Liver (tissue), 9 donors: ENCODE results near the gene HS3ST3B1. TPM values are rescaled to one million over a fixed set of nuclear protein-coding genes. Genes with fewer than 3 reads are reported as not detected.
A peak's percentile ranks its signal among the peaks of the same experiment; 100 is the strongest.

ENCODE experiments used
- DNase-seq: peaks from one replicate; pipeline ENCODE4 v3.0.0-alpha.2; 2017; ENCODE audit warnings: low spot score
- H3K27ac ChIP-seq, 2 donors: one replicate each; pipeline ENCODE4 v1.7.0; 2013; ENCODE audit warnings: inconsistent platforms in 2 of 2, low read length in 2 of 2, control low read depth in 1 of 2, low read depth in 1 of 2, mild to moderate bottlenecking in 1 of 2
- H3K27me3 ChIP-seq, 4 donors: one replicate each; pipeline versions ENCODE4 v1.6.1 to v1.7.0; 2013; ENCODE audit warnings: low read length in 3 of 4, inconsistent platforms in 1 of 4, mild to moderate bottlenecking in 1 of 4, moderate library complexity in 1 of 4; ENCODE audit not compliant: control insufficient read depth in 4 of 4, insufficient read depth in 4 of 4
- H3K36me3 ChIP-seq, 4 donors: one replicate each; pipeline versions ENCODE4 v1.6.1 to v1.7.0; 2013; ENCODE audit warnings: low read length in 3 of 4, mild to moderate bottlenecking in 3 of 4, low read depth in 1 of 4, moderate library complexity in 1 of 4; ENCODE audit not compliant: control insufficient read depth in 4 of 4, insufficient read depth in 3 of 4
- H3K4me1 ChIP-seq, 4 donors: one replicate each; pipeline versions ENCODE4 v1.6.1 to v1.7.0; 2013; ENCODE audit warnings: low read length in 3 of 4, mild to moderate bottlenecking in 3 of 4, moderate library complexity in 1 of 4; ENCODE audit not compliant: control insufficient read depth in 4 of 4, insufficient read depth in 4 of 4
- H3K4me3 ChIP-seq, 3 donors: one replicate each; pipeline versions ENCODE4 v1.6.1 to v1.7.0; 2013; ENCODE audit warnings: low read length in 3 of 3, control low read depth in 1 of 3, low read depth in 1 of 3, mild to moderate bottlenecking in 1 of 3
- H3K9ac ChIP-seq, 2 donors: one replicate each; pipeline ENCODE4 v1.7.0; 2013; ENCODE audit warnings: low read length in 2 of 2, mild to moderate bottlenecking in 2 of 2, moderate library complexity in 2 of 2, control low read depth in 1 of 2, low read depth in 1 of 2
- H3K9me3 ChIP-seq, 4 donors: one replicate each; pipeline versions ENCODE4 v1.6.1 to v1.7.0; 2013; ENCODE audit warnings: low read length in 3 of 4; ENCODE audit not compliant: control insufficient read depth in 4 of 4
- EGR1 ChIP-seq, 2 donors: IDR thresholded peaks; 2 replicates each; pipeline ENCODE4 v1.6.1; 2016 to 2018; ENCODE audit warnings: antibody characterized with exemption in 2 of 2, low read depth in 2 of 2
- FOXA1 ChIP-seq: IDR thresholded peaks from 2 replicates; pipeline ENCODE4 v1.6.1; 2016; ENCODE audit warnings: antibody characterized with exemption
- GABPA ChIP-seq, 2 donors: IDR thresholded peaks in 1 of 2; conservative IDR thresholded peaks in 1 of 2; 2 replicates each; pipeline ENCODE4 v1.6.1; 2016; ENCODE audit warnings: antibody characterized with exemption in 2 of 2, mild to moderate bottlenecking in 1 of 2, moderate library complexity in 1 of 2
- HNF4A ChIP-seq, 2 donors: conservative IDR thresholded peaks; 2 replicates each; pipeline ENCODE4 v1.6.1; 2016; ENCODE audit warnings: antibody characterized with exemption in 2 of 2, mild to moderate bottlenecking in 2 of 2
- HNF4G ChIP-seq: IDR thresholded peaks from 2 replicates; pipeline ENCODE4 v1.6.1; 2016; ENCODE audit warnings: antibody characterized with exemption
- JUND ChIP-seq, 2 donors: IDR thresholded peaks; 2 replicates each; pipeline ENCODE4 v1.6.1; 2016; ENCODE audit warnings: antibody characterized with exemption in 2 of 2
- NR2F2 ChIP-seq: IDR thresholded peaks from 2 replicates; pipeline ENCODE4 v1.6.1; 2016; ENCODE audit warnings: antibody characterized with exemption
- RAD21 ChIP-seq, 2 donors: IDR thresholded peaks; 2 replicates each; pipeline ENCODE4 v1.6.1; 2016; ENCODE audit warnings: antibody characterized with exemption in 2 of 2, mild to moderate bottlenecking in 2 of 2
- RXRA ChIP-seq, 2 donors: IDR thresholded peaks; 2 replicates each; pipeline ENCODE4 v1.6.1; 2017 to 2018; ENCODE audit warnings: antibody characterized with exemption in 2 of 2, mild to moderate bottlenecking in 1 of 2
- SP1 ChIP-seq: IDR thresholded peaks from 2 replicates; pipeline ENCODE4 v1.6.1; 2018; ENCODE audit warnings: antibody characterized with exemption, mild to moderate bottlenecking
- TAF1 ChIP-seq: conservative IDR thresholded peaks from 2 replicates; pipeline ENCODE4 v1.6.1; 2016; ENCODE audit warnings: antibody characterized with exemption, mild to moderate bottlenecking
- YY1 ChIP-seq: IDR thresholded peaks from 2 replicates; pipeline ENCODE4 v1.6.1; 2016; ENCODE audit warnings: antibody characterized with exemption, mild to moderate bottlenecking
- WGBS: extraction: QIAGEN DNeasy Blood & Tissue Kit; methylation state at CpG from one replicate; pipeline ENCODE4 v1.1.7; 2013; 5-methylcytosine and 5-hydroxymethylcytosine counted together
- polyA plus RNA-seq, 2 donors: library from polyadenylated mRNA; stranded (reverse) in 1 of 2; unstranded in 1 of 2; fragments of 200-250 nt in 1 of 2; fragments of >200 nt in 1 of 2; fragmentation: Nextera tagmentation in 1 of 2; extraction: Ambion mirVana in 1 of 2; gene quantifications; one replicate each; pipeline versions ENCODE4 v1.2.1 to v1.2.3, GENCODE V29; 2013 to 2015
- total RNA-seq, 2 donors: library from RNA; depleted of rRNA; stranded (reverse); fragments of >200 nt; gene quantifications; one replicate each; pipeline ENCODE4 v1.2.3, GENCODE V29; 2014
- TF ChIP-seq, protein P1 (sequence below): fragments of 150-350 bp; IDR thresholded peaks from 2 replicates; pipeline ENCODE4 v1.5.1; 2017; ENCODE audit warnings: improper control_type of control experiment, low read depth, low read length; ENCODE audit not compliant: missing input control
- TF ChIP-seq, protein P2 (sequence below): IDR thresholded peaks from 2 replicates; pipeline ENCODE4 v1.6.1; 2016; ENCODE audit warnings: antibody characterized with exemption
- TF ChIP-seq, protein P3 (sequence below): IDR thresholded peaks from 2 replicates; pipeline ENCODE4 v1.6.1; 2016; ENCODE audit warnings: antibody characterized with exemption, mild to moderate bottlenecking
- TF ChIP-seq, protein P4 (sequence below): IDR thresholded peaks from 2 replicates; pipeline ENCODE4 v1.6.1; 2016; ENCODE audit warnings: antibody characterized with exemption
- TF ChIP-seq, protein P5 (sequence below): IDR thresholded peaks from 2 replicates; pipeline ENCODE4 v1.6.1; 2016; ENCODE audit warnings: antibody characterized with exemption
- donor health status: healthy.
- donor health status: healthy.
- donor health status: healthy.
- donor health status: healthy.
- donor health status: healthy.

HS3ST3B1 gene
- total and polyA plus RNA-seq, 4 donors, result 11.9 to 33.5 (median 22.4) TPM

DNA sequence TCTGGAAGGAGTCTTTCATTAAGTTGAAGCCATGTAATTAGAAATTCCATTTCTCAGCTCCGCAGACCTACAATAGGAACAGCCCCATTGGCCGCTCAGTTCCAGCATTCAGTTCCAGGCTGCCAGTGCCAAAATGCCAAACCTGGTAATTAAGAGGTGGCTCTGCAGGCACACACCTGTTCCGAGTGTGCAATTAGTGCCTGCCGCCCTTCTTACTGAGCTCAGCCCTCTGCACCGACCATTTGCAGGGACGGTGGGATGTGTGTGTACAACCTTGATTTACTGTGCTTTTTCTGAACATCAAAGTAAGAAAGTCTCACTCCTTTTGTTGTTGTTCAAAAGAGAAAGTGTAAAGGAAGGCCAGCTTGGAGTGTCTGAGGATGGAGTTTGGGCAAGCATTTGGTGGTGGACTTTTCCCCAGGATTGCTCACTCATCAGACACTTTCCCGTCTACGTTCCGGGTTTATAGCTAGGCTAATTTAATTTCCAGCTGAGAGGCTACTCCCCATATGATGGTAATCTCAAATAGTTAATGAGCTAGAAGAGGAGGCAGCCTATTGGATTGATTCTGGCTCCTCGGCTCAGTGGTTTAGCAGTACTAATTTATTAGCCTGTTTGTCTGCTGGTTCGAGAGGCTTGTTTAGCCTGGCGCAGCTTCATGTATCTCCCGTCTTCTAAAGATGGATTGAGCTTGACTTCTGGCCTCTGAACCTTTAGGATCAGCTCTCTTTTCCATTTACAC, 20.0 kb downstream of the HS3ST3B1 start (continued):
- TF ChIP-seq, protein P1, sequence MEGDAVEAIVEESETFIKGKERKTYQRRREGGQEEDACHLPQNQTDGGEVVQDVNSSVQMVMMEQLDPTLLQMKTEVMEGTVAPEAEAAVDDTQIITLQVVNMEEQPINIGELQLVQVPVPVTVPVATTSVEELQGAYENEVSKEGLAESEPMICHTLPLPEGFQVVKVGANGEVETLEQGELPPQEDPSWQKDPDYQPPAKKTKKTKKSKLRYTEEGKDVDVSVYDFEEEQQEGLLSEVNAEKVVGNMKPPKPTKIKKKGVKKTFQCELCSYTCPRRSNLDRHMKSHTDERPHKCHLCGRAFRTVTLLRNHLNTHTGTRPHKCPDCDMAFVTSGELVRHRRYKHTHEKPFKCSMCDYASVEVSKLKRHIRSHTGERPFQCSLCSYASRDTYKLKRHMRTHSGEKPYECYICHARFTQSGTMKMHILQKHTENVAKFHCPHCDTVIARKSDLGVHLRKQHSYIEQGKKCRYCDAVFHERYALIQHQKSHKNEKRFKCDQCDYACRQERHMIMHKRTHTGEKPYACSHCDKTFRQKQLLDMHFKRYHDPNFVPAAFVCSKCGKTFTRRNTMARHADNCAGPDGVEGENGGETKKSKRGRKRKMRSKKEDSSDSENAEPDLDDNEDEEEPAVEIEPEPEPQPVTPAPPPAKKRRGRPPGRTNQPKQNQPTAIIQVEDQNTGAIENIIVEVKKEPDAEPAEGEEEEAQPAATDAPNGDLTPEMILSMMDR, result no peak
- TF ChIP-seq, protein P2, sequence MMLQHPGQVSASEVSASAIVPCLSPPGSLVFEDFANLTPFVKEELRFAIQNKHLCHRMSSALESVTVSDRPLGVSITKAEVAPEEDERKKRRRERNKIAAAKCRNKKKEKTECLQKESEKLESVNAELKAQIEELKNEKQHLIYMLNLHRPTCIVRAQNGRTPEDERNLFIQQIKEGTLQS, result no peak

DNA sequence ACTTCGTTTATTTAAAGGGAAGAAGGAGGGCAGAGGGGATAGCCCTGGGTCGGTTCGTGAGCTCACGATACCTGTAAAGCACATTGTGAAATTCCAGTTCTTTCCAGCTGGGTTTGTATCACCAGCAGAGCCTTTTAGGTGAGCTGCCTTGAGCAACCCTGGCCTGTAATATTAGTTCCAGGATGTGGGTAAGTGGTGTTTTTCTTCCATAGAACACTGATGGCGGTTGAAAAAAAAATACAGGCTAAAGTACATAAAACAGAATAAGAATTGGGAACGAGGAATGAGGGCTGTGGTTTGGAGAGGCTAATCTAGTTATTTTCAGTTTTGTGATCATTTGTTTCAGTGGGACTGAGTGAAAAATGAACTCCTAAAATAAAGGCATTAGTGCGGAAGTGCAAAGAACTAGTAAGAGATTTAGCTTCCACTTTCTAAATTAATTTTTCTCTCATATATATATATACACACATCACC, 20.6 kb downstream of the HS3ST3B1 start:
- 38% methylated on average over 7 of the region's 7 CpGs for WGBS
- no peak overlapping the region for H3K9ac ChIP-seq
- no peak for DNase-seq
- TF ChIP-seq YY1 (peak; percentile 55), HNF4A (conservative IDR thresholded peaks at IDR 0.05) (peak; percentile 64 to 66), TAF1 (no peak), FOXA1 (no peak), JUND (IDR thresholded peaks at IDR 0.05) (peak; percentile 31 to 32), HNF4G (no peak), GABPA (IDR thresholded peaks at IDR 0.05 in 1 of 2, conservative IDR thresholded peaks at IDR 0.05 in 1 of 2) (no peak), NR2F2 (peak; percentile 52), RAD21 (IDR thresholded peaks at IDR 0.05) (peak; percentile 28 to 58), RXRA (IDR thresholded peaks at IDR 0.05) (peak; percentile 75 to 77), EGR1 (IDR thresholded peaks at IDR 0.05; ENCODE audit: low read depth in 2 of 2) (no peak), SP1 (peak; percentile 53)
- TF ChIP-seq, protein P2, result no peak
- TF ChIP-seq, protein P3, sequence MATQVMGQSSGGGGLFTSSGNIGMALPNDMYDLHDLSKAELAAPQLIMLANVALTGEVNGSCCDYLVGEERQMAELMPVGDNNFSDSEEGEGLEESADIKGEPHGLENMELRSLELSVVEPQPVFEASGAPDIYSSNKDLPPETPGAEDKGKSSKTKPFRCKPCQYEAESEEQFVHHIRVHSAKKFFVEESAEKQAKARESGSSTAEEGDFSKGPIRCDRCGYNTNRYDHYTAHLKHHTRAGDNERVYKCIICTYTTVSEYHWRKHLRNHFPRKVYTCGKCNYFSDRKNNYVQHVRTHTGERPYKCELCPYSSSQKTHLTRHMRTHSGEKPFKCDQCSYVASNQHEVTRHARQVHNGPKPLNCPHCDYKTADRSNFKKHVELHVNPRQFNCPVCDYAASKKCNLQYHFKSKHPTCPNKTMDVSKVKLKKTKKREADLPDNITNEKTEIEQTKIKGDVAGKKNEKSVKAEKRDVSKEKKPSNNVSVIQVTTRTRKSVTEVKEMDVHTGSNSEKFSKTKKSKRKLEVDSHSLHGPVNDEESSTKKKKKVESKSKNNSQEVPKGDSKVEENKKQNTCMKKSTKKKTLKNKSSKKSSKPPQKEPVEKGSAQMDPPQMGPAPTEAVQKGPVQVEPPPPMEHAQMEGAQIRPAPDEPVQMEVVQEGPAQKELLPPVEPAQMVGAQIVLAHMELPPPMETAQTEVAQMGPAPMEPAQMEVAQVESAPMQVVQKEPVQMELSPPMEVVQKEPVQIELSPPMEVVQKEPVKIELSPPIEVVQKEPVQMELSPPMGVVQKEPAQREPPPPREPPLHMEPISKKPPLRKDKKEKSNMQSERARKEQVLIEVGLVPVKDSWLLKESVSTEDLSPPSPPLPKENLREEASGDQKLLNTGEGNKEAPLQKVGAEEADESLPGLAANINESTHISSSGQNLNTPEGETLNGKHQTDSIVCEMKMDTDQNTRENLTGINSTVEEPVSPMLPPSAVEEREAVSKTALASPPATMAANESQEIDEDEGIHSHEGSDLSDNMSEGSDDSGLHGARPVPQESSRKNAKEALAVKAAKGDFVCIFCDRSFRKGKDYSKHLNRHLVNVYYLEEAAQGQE, result no peak
- TF ChIP-seq, protein P4, sequence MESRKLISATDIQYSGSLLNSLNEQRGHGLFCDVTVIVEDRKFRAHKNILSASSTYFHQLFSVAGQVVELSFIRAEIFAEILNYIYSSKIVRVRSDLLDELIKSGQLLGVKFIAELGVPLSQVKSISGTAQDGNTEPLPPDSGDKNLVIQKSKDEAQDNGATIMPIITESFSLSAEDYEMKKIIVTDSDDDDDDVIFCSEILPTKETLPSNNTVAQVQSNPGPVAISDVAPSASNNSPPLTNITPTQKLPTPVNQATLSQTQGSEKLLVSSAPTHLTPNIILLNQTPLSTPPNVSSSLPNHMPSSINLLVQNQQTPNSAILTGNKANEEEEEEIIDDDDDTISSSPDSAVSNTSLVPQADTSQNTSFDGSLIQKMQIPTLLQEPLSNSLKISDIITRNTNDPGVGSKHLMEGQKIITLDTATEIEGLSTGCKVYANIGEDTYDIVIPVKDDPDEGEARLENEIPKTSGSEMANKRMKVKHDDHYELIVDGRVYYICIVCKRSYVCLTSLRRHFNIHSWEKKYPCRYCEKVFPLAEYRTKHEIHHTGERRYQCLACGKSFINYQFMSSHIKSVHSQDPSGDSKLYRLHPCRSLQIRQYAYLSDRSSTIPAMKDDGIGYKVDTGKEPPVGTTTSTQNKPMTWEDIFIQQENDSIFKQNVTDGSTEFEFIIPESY, result peak; percentile 27
- TF ChIP-seq, protein P5, sequence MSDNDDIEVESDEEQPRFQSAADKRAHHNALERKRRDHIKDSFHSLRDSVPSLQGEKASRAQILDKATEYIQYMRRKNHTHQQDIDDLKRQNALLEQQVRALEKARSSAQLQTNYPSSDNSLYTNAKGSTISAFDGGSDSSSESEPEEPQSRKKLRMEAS, result peak; percentile 67
- TF ChIP-seq, protein P1, result no peak
- H3K36me3 ChIP-seq, result no peaks in the 10 kb centered on the region
- peaks cover 8 to 69% (median 55%) of the 10 kb centered on the region in 4 donors for H3K4me1 ChIP-seq
- peak overlapping the region; percentile 74 to 77 for H3K27ac ChIP-seq
- no peak overlapping the region for H3K4me3 ChIP-seq
- H3K9me3 ChIP-seq, result no peaks in the 10 kb centered on the region
- H3K27me3 ChIP-seq, result no peaks in the 10 kb centered on the region
